Renal pelvis (tissue), 4 donors: ENCODE data around the gene MEGF6. TPM values are rescaled to one million over a fixed set of nuclear protein-coding genes. Genes with fewer than 3 reads are reported as not detected.

Experiments
- DNase-seq: peaks from one replicate; pipeline ENCODE4 v3.0.0-alpha.2; 2013
- polyA plus RNA-seq, 3 donors: library from polyadenylated mRNA; unstranded; fragments of 120-200 nt; gene quantifications; one replicate each; pipeline ENCODE4 v1.2.1, GENCODE V29; 2013; ENCODE audit not compliant: insufficient read length in 3 of 3

MEGF6 gene
- polyA plus RNA-seq, 3 donors, result 11.0 to 20.6 (median 15.0) TPM

DNA sequence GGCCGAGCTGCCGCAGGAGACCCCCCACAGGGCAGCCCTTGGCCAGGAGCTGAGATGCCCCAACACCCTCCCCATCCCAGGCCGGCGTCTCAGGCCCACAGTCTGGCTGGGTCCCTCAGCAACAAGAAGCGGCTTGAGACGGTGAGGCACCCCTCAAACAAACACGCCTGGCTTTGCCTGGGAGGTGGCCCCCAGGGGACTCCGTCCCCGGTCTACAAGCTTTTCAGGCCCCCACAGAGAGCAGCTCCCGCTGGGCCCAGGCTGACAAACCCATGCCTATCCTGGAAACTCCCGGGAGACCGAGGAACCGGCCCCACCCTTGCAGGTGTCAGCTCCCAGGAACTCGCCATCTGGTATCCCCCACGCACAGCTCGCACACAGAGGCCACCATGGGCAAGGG lies 89.9 kb downstream of the MEGF6 start:
- no peak for DNase-seq

DNA sequence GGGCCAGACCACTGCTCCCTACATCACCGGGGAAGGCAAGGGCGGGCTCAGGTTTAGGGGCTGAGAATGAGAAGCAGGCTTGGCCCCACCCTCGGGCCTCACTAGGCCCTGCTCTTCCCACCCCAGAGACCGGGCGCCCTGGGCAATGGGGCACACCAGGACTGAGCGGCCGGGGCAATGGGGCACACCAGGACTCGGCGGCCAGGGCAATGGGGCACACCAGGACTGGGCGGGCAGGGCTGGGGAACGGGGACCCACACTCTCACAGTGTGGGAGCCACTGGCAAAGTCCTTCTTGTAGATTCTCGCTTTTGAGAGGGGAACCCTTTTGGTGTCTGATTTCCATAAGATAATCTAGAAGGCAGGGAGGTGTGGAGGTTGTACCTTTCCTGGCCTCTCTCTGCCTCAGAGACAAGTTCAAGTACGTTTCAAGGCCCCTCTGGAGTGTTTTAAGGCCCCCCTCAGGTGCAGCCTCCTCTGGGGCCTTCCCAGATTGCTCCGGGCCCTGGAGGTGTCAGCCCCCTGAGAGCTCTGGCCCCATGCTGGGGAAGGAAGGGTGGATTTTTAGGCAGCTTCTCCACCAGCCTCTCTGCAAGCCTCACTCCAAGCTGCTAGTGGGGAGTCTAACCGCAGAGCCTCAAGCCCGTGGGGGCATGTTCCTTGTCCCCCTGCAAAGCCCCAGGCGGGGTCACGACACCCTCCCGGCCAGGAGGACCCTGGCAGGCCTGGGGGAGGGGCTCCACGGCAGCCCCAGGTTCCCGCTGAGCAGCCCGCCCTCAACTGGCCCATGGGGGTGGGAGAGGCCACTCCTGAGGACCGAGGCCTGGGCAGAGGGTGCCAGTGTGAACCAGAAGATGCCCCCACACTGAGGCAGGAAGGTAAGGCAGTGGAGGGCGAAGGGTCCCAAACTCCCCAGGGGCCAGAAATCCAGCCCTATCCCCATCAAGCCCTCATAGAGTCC lies 90.6 kb downstream of the MEGF6 start:
- DNase-seq, result no peak

DNA sequence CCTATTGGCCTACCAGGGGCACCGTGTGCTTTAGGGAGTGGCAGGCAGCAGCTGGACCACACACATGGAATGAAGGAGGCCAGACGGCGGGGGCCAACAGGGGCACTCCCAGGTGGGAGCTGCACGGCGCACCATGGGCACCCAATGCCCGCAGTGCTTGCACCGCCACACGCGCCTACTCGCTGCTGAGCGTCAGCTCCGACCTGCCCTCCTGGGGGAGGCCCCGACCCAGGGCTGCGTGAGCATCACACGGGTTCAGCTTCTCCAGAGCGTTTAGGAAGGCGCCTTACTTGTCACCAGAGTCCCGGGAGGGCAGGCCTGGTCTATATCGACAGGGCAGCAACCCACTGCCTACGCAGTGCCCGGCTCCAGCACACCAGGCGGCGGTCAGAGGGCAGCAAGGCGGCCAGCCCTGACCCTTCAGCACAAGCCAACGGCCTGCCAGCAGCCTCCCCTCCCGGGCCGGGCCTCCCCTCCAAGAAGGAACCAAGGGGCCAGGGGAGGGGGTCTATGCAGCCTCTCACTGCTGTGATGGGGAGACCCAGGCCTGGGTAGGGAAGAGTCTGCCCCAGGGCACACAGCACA lies 91.9 kb downstream of the MEGF6 start:
- DNase-seq, result no peak

DNA sequence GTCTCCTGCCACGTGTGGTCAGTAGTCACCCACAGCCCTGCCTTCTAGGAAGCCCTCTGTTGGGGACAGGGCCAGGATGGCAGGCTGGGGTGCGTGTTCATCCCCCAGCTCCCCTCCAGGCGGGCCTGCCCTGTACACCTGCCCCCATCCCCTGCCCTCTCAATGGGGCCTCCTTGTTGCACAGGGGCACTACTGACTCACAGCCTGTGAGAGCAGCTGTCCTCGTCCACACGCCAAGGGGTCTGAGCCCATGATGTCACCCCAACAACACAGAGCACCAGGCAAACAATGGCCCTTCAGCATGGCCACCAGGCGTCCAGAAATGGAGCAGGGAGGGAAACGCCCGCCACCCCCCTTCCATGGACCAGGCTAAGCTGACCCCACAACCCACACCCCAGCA lies 92.6 kb downstream of the MEGF6 start:
- DNase-seq, result no peak

DNA sequence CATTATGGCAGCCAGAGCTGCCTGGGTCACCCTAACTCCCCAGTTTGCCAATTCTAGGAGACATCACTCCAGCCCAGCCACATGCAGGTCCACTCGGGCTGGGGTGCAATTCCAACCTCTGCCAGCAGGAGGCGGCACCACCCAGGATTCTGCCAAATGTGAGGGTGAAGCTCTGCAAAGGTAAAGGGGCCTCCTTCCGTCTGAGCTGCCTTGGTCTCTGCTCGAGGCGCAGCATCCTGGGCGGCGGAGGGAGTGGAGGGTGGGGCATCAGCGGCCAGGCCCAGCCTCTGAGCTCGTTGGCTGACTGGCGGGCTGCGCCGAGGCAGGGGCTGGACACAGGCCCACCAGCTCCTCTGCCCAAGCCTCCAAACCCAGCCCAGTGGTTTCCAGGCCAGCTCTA lies 93.1 kb downstream of the MEGF6 start:
- DNase-seq, result no peak

DNA sequence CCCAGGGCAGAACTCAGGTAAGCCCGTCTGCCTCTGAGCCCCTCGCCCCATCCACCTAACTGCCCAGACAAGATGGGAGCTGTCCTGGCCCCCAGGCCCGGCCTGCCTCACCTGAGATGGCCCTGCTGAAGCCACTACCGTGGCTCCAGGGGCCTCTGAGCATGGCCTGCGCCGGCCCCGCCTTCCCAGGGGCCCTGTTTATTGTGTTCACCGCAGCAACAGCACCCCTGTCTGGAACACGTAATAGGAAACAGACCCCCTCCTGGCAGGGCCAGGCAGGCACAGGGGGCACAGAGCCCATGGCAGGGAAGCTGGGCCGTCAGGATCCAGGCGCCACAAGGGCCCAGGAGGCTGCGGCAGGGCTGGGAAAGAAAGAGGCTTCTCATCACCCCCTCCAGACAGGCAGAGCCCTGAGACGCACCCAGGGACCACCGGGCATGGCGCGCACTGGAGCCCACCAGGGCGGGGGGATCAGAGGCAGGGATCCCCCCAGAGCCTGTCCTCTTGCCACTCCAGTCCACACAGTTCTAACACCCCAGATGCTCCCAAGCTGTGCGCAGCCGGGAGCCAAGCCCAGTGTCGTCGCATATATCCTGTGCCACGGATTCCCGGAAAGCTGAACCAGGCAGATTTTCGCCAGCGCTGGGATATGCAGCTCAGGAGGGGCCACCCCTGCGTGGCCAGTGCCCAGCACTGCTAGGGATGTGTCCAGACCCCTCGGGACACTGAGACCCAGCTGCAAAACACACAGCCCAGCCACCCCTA lies 94.2 kb downstream of the MEGF6 start:
- DNase-seq, result no peak

DNA sequence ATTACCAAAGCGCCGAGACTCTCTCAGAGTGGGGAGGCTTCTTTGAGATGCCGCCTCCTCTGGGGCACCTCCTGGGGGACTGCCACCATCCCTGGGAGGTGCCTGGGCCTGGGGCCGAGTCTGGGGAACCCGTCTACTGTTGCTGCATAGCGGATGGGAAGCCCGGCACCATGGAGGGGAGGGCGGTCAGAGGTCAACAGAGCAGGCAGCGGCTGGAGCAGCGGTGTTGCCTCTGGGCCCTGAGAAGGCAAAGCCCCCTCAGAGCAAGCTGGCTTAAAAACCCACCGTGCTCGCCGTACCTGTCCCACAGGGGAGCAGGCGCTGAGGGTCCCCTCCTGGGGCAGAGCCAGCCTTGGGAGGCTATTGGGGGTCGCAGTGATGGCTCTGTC lies 94.8 kb downstream of the MEGF6 start:
- DNase-seq, result no peak

DNA sequence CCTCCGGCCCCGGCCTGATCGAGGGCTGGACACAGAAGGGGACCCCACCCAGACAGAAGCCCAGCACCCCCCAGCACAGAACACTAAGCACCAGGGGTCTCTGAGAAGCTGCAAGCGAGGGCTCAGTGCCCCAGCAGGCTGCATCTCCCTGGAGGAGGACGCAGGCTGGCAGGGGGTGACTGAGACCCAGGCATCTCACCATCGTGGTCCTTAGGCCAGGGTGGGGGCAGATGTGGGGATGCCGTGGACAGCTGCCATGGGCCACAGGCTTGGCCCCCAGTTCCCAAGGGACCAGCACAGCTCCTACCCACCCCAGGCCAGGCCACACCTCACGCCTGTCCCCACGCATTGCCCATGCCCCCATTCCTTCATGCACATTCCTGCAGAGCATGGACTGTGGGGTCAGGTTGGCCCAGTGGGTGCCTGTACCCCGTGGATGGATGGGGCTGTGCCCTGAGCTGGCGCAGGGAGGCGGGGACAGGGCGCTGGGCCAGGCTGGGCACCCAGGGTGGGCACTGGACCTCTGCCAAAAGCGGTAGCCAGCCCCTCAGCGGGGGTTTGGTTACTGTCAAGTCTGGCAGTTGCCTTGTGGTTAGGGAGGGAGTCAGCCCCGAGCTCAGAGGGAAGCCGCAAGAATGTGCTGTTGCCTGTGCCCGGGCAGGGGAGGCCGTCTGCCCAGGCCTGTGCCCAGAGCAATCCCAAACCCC lies 95.4 kb downstream of the MEGF6 start:
- DNase-seq, result no peak

DNA sequence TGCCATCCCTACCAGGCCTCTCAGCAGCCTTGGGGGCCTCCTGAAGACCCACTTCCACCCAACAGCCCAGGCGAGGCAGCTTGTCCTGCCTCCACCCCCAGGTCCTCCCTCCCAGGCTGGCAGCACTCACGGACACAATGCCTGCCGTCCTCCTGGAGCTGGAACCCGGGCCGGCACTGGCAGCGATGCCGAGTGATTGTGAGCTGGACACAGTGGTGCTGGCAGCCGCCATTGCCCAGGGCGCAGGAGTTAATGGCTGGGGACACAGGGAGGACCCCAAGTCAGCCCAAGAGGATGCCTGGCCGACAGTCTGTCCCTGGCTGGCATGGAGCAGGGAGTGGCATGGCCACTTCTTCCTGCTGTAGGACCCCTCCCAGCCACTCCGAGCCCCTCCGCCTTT lies 96.0 kb downstream of the MEGF6 start:
- no peak for DNase-seq

DNA sequence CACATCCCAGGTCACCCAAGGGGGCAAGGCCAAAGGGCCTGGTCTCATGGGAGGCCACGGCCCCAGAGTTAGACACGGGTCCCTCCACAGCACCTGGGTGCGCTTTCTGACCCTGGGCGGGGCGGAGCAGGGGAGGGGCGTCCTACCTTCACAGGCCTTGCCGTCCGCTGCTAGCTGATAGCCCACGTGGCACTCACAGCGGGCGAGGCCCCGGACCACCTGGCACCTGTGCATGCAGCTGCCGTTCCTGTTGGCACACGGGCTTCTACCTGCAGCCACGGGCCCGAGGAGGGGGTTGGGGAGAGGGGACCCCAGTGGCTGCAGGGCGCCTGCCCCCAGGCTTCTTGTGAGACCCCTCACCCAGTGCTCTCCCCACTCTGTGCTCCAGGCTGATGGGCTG lies 96.9 kb downstream of the MEGF6 start:
- DNase-seq, result no peak

DNA sequence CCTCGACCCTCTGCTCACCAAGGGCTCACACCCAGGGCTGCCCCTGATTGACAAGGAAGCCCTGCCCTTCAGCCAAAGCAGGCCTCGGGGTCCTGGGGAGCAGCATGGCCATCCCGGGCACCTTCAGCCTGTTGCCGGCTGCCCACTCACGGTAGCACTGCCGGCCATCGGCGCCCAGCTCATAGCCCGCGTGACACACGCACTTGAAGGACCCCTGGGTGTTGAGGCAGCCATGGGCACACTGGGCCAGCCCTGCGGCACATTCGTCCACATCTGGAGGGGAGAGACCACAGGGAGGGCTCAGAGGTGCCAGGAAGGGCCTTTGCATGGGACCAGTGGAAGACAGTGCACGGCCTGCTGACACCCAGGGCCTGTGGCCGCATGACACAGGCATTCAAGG lies 99.5 kb downstream of the MEGF6 start:
- no peak for DNase-seq

DNA sequence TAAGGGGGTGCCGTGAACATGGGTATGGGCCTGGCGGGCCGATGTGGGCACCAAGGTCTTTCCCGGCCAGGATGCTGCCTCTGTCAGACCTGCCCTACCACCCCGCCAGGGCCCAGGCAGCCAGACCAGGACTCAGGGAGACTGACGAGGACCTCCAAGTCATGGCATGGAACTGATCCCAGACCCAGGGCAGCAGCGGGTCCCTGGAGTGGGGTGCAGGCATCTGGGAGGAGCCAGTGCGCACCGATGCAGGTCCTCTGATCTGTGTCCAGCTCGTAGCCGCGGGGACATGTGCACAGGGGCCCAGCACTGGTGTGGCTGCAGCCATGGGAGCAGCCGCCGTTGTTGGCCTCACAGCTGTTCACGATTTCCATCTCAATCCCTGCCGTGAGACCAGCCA lies 100.0 kb downstream of the MEGF6 start:
- DNase-seq, result no peak

DNA sequence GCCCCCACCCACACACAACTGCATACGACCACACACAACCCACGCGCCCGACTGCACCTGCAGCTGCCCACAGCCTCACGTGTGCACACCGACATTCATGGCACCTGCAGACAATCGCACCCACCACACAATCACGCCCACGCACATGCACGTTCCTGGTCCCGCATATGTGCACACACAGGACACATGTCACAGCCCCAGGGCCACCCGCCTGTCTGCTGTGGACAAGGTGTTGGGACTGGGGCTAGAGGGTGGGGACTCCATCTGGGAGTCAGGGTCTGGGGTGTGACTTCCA lies 100.4 kb downstream of the MEGF6 start:
- DNase-seq, result no peak

DNA sequence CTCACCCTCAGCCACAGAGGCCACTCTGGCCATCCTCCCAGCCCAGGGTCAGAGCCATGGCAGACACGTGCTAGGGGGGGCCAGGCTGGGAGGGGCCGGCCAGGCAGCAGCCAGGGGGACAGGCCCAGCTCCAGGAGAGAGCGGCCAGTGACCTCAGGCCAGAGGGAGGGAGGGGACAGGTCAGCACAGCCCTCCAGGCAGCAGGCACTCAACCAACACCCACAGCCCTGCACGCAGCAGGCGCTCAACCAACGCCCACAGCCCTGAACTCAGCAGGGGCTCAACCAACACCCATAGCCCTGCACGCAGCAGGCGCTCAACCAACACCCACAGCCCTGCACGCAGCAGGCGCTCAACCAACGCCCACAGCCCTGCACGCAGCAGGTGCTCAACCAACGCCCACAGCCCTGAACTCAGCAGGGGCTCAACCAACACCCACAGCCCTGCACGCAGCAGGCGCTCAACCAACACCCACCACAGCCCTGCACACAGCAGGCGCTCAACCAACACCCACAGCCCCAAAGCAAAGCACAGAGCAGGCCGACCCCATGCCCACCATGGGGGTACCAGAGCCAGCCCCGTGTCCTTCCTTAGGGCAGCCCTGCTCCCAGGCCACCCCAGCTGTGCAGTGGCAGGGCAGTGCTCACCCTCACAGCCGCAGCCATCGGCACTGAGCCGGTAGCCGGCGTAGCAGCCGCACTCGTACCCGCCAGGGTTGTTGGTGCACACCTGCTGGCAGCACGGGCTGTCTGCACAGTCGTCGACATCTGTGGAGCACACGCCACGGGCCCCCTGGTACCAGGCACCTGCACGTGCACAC lies 101.0 kb downstream of the MEGF6 start:
- no peak for DNase-seq

DNA sequence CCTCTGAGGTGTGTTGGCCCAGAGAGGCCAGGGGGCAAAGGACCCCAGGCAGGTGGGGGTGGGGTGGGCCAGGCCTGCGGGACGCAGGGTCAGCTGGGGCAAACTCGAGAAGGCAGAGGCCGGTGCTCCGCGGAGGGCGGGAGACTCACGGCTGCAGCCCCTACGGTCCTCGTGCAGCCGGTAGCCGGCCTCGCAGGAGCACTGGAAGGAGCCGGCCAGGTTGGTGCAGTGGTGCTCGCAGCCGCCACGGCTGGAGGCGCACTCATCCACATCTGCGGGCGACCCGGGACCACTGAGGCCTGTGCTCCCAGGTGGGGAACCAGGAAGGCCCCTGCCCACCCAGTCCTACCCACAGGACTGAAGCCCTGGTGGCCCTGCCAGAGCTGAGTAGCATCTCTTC lies 101.6 kb downstream of the MEGF6 start:
- no peak for DNase-seq

DNA sequence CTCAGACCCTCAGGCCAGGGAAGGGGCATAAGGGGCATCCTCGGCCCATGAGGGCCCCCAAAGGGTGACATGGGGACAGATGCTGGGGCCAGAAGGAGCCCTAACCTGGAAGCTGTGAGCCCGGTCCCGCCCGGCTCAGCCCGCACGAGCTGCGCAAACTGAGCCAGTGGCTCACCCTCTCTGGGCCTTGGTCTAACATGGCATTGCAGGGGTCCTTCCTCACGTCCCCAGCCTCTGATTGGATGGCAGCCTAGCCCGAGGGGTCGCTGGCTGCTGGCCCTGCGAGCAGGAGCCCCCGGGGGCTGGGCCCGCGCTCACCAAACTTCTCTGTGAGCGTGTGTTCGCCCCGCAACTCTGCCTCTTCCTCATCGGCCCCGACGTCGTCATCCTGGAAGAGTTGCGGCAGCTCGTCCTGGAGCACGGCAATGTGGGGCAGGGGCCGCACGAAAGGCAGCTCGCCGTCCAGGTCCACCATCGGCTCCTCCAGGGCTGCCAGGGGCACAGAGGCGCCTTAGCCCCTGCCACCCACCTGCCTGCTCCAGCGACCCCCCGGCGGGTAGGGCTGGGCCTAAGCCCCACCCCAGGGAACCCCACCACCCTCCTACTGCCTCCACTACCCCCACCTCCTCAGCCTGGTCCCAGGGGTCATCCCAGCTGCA lies 102.4 kb downstream of the MEGF6 start:
- no peak for DNase-seq

DNA sequence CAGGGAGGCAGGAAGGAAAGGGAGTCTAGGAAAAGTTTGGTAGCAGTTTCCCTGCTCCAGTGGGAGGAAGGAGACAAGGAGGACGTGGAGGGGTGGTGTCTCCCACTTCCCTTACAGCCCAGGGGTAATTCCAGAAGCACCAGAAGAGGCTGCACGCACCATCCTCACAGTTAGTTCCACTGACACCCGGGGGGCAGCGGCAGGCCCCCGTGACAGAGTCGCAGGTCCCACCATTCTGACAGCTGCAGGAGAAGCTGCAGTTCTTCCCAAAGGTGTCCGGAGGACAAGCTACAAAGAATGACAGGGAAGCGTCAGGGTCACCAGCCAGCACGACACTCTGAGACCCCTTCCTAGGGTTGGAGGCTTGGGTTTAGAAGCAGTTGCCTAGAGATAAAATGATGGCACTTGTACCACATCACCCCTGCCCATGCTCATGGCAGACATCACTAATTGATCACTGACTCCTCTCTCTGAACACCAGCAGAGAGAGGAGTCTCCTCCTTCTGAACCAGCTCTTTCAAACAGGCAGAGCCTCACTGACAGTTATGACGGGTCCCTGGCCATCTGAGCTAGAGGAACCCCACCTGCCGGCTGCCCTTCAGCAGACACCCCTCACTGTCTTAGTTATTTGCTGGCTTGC lies 103.6 kb downstream of the MEGF6 start:
- DNase-seq, result no peak

DNA sequence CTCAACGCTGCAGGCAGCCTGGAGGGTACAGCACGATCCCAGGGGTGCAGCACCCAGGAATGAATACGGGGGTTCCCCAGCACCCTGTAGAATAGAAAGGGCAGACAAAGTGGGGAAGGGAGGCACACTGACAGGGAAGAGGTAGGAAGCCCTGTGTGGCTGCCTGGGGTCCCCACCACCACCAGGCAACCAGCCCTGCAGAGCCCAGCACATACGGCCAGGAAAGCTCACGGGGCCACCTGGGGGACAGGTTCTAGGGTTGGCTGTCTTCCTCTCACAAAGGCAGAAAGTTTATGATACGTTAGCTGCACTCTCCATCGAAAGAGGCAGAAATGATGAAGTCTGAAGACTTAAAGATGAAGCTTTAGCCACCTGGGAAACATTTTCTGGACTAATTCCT lies 104.4 kb downstream of the MEGF6 start:
- no peak for DNase-seq

DNA sequence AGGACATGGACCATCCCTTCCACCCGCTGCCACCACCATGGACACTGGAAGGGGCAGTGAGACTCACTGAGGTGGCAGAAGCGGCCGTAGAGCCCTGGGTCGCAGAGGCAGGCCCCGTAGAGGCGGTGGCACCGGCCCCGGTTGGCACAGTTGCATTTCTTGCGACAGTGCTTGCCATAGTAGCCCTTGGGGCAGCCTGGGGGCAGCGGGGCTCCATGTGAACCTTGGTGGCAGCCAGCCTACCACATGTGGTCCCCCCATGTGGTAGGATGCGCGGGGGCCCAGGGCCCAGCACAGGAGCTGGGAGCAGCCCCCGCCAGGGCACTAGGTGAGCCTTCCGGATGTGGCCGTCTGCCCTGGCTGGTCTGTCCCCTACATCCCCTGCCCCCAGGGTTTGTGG lies 105.3 kb downstream of the MEGF6 start:
- DNase-seq, result no peak

DNA sequence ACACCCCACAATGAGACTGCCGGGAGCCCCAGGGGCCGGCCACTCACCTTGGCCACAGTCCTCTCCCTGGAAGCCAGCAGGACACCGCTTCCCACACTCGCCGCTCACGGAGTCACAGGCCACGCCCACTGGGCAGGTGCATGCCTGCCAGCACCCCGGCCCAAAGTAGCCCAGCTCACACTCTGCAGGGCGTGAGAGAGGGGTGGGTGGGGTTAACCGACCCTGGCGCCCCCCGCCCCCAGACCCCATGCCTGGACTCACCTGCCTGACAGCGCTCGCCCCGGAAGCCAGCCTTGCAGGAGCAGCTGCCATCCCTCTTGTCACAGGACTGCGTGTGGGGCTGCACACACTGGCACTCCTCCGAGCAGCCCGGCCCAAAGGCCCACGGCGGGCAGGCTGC lies 106.1 kb downstream of the MEGF6 start:
- no peak for DNase-seq

DNA sequence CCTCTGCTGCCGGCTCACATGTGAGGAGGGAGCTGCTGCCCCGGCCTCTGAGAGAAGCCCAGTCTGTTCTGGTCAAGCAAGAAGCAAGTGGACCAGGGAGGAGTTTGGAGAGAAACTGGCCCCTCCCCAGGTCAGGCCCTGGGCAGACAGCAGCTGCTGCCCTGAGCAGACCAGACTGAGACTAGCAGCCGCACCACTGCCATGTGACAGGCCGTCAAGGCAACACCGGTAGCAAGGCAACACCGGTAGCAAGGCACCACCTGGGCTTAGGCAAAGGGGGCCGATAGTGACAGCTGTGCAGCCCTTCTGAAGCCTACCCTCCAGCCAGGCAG lies 106.5 kb downstream of the MEGF6 start:
- DNase-seq, result no peak
